HepG2 (cell line): ENCODE measurements around the gene IKZF3. TPM values are rescaled to one million over a fixed set of nuclear protein-coding genes. Genes with fewer than 3 reads are reported as not detected.

Source experiments
- BCL6 ChIP-seq: IDR thresholded peaks from 2 replicates; pipeline ENCODE4 v1.6.1; 2016; ENCODE audit warnings: missing genetic modification reagents, missing compliant biosample characterization
- BORCS8-MEF2B ChIP-seq: sonication (generic); formaldehyde crosslinking; IDR thresholded peaks from 2 replicates; pipeline ENCODE4 v1.8.0; 2022; ENCODE audit warnings: mild to moderate bottlenecking, missing genetic modification reagents
- HHEX ChIP-seq: IDR thresholded peaks from 2 replicates; pipeline ENCODE4 v1.6.1; 2016; ENCODE audit warnings: control low read depth
- ISL2 ChIP-seq: sonication (generic); formaldehyde crosslinking; IDR thresholded peaks from 2 replicates; pipeline ENCODE4 v1.5.0; 2020; ENCODE audit warnings: missing genetic modification reagents
- JUN ChIP-seq: sonication (generic); formaldehyde crosslinking; IDR thresholded peaks from 2 replicates; pipeline ENCODE4 v1.4.0; 2020; ENCODE audit warnings: mild to moderate bottlenecking, missing genetic modification reagents
- KMT2A ChIP-seq: sonication (generic); formaldehyde crosslinking; IDR thresholded peaks from 2 replicates; pipeline ENCODE4 v1.4.0; 2020; ENCODE audit warnings: missing genetic modification reagents
- POLR2G ChIP-seq: fragments of 200-400 bp; formaldehyde crosslinking; IDR thresholded peaks from 2 replicates; pipeline ENCODE4 v1.6.1; 2018; ENCODE audit warnings: mild to moderate bottlenecking, low read depth, low read length, moderate library complexity
- SRSF9 ChIP-seq: fragments of 200-400 bp; formaldehyde crosslinking; IDR thresholded peaks from 2 replicates; pipeline ENCODE4 v1.6.1; 2018; ENCODE audit warnings: borderline replicate concordance, mild to moderate bottlenecking, low read depth, low read length; ENCODE audit not compliant: insufficient read depth, poor library complexity, severe bottlenecking
- TAF1 ChIP-seq: sonication (generic); formaldehyde crosslinking; IDR thresholded peaks from 2 replicates; pipeline ENCODE4 v1.4.0; 2020; ENCODE audit warnings: missing genetic modification reagents
- TCF7 ChIP-seq: sonication (generic); IDR thresholded peaks from 2 replicates; pipeline ENCODE4 v1.6.1; 2016; ENCODE audit warnings: antibody characterized with exemption, low read depth
- ZNF24 ChIP-seq: fragments of 450-650 bp; IDR thresholded peaks from 2 replicates; pipeline ENCODE4 v1.6.1; 2017; ENCODE audit warnings: antibody characterized with exemption, mild to moderate bottlenecking
- ZNF367 ChIP-seq: sonication (generic); formaldehyde crosslinking; IDR thresholded peaks from 2 replicates; pipeline ENCODE4 v1.4.0; 2020; ENCODE audit warnings: missing genetic modification reagents, borderline replicate concordance
- ZNF430 ChIP-seq: sonication (generic); formaldehyde crosslinking; IDR thresholded peaks from 2 replicates; pipeline ENCODE4 v1.9.0; 2021; ENCODE audit warnings: mild to moderate bottlenecking, missing genetic modification reagents
- ZNF672 ChIP-seq: sonication (generic); formaldehyde crosslinking; IDR thresholded peaks from 2 replicates; pipeline ENCODE4 v1.8.1; 2022; ENCODE audit warnings: missing genetic modification reagents
- ZNF703 ChIP-seq: sonication (generic); formaldehyde crosslinking; IDR thresholded peaks from 2 replicates; pipeline ENCODE4 v1.5.1; 2020; ENCODE audit warnings: missing genetic modification reagents, mild to moderate bottlenecking, moderate library complexity, borderline replicate concordance
- ZNF737 ChIP-seq: sonication (generic); formaldehyde crosslinking; IDR thresholded peaks from 2 replicates; pipeline ENCODE4 v1.5.0; 2020; ENCODE audit warnings: missing genetic modification reagents, mild to moderate bottlenecking, borderline replicate concordance
- ZNF761 ChIP-seq: sonication (generic); formaldehyde crosslinking; conservative IDR thresholded peaks from 2 replicates; pipeline ENCODE4 v1.4.0; 2020; ENCODE audit warnings: mild to moderate bottlenecking, missing genetic modification reagents
- ZNF782 ChIP-seq: sonication (generic); formaldehyde crosslinking; IDR thresholded peaks from 2 replicates; pipeline ENCODE4 v1.4.0; 2020; ENCODE audit warnings: missing genetic modification reagents, mild to moderate bottlenecking, borderline replicate concordance
- polyA plus RNA-seq, 8 experiments: library from polyadenylated mRNA; depleted of rRNA in 3 of 8; stranded (reverse) in 7 of 8; unstranded in 1 of 8; fragments of >200 nt; fragmentation: Illumina TruSeq in 4 of 8; extraction: Trizol in 4 of 8; gene quantifications; 2 replicates each; pipeline versions ENCODE4 v1.2.1 to v1.2.3, GENCODE V29; 2011 to 2016; ENCODE audit warnings: low read depth in 4 of 8, missing spikeins in 1 of 8, mixed read lengths in 1 of 8; ENCODE audit not compliant: insufficient read depth in 1 of 8
- total RNA-seq, 5 experiments: library from RNA; depleted of rRNA; stranded (reverse); fragments of >200 nt; fragmentation: Illumina TruSeq; extraction: Trizol; gene quantifications; 2 replicates each; pipeline ENCODE4 v1.2.3, GENCODE V29; 2016; ENCODE audit warnings: low read depth in 1 of 5
- TF ChIP-seq, protein P1 (sequence below): sonication (generic); formaldehyde crosslinking; conservative IDR thresholded peaks from 2 replicates; pipeline ENCODE4 v1.8.0; 2022; ENCODE audit warnings: missing genetic modification reagents
- TF ChIP-seq, protein P2 (sequence below): sonication (generic); formaldehyde crosslinking; IDR thresholded peaks from 2 replicates; pipeline ENCODE4 v1.4.0; 2020; ENCODE audit warnings: missing genetic modification reagents
- TF ChIP-seq, protein P3 (sequence below): sonication (generic); formaldehyde crosslinking; IDR thresholded peaks from 2 replicates; pipeline ENCODE4 v1.8.0; 2022; ENCODE audit warnings: mild to moderate bottlenecking, missing genetic modification reagents, moderate library complexity
- TF ChIP-seq, protein P4 (sequence below): sonication (generic); formaldehyde crosslinking; IDR thresholded peaks from 2 replicates; pipeline ENCODE4 v1.9.0; 2021; ENCODE audit warnings: missing genetic modification reagents, borderline replicate concordance

The IKZF3 gene
- total and polyA plus RNA-seq, 2 of the 13 experiments (the other 11 are each of a cell fraction or from before 2014, with no cell fraction given) = not detected

DNA sequence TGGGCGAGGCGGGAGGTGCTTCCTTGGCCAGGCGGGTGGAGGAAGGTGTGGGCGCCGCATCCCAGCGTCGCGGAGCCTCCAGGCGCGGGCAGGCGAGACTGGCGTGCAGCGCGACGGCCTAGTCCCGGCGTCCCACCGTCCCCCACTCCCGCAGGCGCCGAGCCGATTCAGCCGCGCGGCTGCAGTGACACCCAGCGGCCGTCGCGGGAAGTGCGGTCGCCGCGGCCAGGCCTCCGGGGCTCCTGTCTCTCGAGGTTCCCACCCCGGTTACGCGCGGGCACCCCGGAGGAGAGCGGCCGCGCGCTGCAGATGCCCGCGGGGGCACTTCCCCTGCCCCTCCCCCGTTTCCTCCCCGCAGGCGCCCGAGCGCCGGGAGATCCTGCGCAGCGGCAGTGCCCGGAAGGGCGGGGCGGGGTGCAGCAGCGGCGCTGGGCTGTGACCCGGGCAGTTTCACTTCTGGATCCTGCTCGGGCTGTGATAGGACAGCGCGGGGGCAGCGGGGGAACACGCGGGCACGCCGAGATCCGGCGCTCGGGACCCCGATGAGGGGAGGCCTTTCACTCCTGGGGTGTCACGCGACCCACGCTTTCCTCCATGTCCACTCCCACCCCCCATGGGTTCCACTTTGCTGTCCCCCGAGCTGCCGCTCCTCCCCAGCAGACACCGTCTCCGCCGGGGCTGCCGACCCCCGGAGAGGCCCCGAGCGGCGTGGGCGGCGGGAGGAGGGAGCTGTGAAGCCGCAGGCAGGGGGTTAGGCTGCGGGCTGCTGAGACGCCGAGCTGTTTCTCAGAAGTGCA is 109.8 kb downstream of the IKZF3 start (continued):
- TF ChIP-seq ZNF761 (CRISPR knock-in tag) (peak; percentile 98), BCL6 (CRISPR knock-in tag) (peak; percentile 61), BORCS8-MEF2B (CRISPR knock-in tag) (peak; percentile 94), ZNF737 (CRISPR knock-in tag) (peak; percentile 52; the same call in 1 of the 2 replicates), HHEX (no peak), ZNF24 (no peak; the same call in 1 of the 2 replicates), TAF1 (CRISPR knock-in tag) (peak; percentile 82), JUN (CRISPR knock-in tag) (no peak), TCF7 (0 out of 2 replicates have a peak, but pooled peaks have one; percentile 15), ZNF672 (no peak), KMT2A (CRISPR knock-in tag) (peak; percentile 92), ISL2 (peak; percentile 88), ZNF703 (CRISPR knock-in tag) (peak; percentile 68; the same call in 1 of the 2 replicates), ZNF782 (CRISPR knock-in tag) (peak; percentile 88; the same call in 1 of the 2 replicates), SRSF9 (no peak), ZNF367 (CRISPR knock-in tag) (peak; percentile 39; the same call in 1 of the 2 replicates), POLR2G (peak; percentile 76), ZNF430 (CRISPR knock-in tag) (no peak; the same call in 1 of the 2 replicates)
- TF ChIP-seq, protein P1, sequence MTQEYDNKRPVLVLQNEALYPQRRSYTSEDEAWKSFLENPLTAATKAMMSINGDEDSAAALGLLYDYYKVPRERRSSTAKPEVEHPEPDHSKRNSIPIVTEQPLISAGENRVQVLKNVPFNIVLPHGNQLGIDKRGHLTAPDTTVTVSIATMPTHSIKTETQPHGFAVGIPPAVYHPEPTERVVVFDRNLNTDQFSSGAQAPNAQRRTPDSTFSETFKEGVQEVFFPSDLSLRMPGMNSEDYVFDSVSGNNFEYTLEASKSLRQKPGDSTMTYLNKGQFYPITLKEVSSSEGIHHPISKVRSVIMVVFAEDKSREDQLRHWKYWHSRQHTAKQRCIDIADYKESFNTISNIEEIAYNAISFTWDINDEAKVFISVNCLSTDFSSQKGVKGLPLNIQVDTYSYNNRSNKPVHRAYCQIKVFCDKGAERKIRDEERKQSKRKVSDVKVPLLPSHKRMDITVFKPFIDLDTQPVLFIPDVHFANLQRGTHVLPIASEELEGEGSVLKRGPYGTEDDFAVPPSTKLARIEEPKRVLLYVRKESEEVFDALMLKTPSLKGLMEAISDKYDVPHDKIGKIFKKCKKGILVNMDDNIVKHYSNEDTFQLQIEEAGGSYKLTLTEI (CRISPR knock-in tag) = no peak
- TF ChIP-seq, protein P2, sequence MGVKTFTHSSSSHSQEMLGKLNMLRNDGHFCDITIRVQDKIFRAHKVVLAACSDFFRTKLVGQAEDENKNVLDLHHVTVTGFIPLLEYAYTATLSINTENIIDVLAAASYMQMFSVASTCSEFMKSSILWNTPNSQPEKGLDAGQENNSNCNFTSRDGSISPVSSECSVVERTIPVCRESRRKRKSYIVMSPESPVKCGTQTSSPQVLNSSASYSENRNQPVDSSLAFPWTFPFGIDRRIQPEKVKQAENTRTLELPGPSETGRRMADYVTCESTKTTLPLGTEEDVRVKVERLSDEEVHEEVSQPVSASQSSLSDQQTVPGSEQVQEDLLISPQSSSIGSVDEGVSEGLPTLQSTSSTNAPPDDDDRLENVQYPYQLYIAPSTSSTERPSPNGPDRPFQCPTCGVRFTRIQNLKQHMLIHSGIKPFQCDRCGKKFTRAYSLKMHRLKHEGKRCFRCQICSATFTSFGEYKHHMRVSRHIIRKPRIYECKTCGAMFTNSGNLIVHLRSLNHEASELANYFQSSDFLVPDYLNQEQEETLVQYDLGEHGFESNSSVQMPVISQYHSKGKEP = peak; percentile 88; the same call in 1 of the 2 replicates
- TF ChIP-seq, protein P3, sequence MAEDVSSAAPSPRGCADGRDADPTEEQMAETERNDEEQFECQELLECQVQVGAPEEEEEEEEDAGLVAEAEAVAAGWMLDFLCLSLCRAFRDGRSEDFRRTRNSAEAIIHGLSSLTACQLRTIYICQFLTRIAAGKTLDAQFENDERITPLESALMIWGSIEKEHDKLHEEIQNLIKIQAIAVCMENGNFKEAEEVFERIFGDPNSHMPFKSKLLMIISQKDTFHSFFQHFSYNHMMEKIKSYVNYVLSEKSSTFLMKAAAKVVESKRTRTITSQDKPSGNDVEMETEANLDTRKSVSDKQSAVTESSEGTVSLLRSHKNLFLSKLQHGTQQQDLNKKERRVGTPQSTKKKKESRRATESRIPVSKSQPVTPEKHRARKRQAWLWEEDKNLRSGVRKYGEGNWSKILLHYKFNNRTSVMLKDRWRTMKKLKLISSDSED (CRISPR knock-in tag) = no peak; the same call in 1 of the 2 replicates
- TF ChIP-seq, protein P4, sequence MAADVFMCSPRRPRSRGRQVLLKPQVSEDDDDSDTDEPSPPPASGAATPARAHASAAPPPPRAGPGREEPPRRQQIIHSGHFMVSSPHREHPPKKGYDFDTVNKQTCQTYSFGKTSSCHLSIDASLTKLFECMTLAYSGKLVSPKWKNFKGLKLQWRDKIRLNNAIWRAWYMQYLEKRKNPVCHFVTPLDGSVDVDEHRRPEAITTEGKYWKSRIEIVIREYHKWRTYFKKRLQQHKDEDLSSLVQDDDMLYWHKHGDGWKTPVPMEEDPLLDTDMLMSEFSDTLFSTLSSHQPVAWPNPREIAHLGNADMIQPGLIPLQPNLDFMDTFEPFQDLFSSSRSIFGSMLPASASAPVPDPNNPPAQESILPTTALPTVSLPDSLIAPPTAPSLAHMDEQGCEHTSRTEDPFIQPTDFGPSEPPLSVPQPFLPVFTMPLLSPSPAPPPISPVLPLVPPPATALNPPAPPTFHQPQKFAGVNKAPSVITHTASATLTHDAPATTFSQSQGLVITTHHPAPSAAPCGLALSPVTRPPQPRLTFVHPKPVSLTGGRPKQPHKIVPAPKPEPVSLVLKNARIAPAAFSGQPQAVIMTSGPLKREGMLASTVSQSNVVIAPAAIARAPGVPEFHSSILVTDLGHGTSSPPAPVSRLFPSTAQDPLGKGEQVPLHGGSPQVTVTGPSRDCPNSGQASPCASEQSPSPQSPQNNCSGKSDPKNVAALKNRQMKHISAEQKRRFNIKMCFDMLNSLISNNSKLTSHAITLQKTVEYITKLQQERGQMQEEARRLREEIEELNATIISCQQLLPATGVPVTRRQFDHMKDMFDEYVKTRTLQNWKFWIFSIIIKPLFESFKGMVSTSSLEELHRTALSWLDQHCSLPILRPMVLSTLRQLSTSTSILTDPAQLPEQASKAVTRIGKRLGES (CRISPR knock-in tag) = 0 out of 2 replicates have a peak, but pooled peaks have one; percentile 70
